NCI-H1436 treated with DMSO at 0.1 percent for 48 hours (cell line): Measurements from ENCODE around the gene PRR22.
A peak's percentile ranks its signal among the peaks of the same experiment; 100 is the strongest.
"Not testable (repeated sequence)": the region's sequence is repeated elsewhere in the genome, so short reads cannot be mapped to it uniquely, and the experiment has no call there.

Experiments
- DNase-seq: peaks from one replicate; lab custom pipeline; 2025; lab: John Stamatoyannopoulos, UW

The PRR22 gene

DNA sequence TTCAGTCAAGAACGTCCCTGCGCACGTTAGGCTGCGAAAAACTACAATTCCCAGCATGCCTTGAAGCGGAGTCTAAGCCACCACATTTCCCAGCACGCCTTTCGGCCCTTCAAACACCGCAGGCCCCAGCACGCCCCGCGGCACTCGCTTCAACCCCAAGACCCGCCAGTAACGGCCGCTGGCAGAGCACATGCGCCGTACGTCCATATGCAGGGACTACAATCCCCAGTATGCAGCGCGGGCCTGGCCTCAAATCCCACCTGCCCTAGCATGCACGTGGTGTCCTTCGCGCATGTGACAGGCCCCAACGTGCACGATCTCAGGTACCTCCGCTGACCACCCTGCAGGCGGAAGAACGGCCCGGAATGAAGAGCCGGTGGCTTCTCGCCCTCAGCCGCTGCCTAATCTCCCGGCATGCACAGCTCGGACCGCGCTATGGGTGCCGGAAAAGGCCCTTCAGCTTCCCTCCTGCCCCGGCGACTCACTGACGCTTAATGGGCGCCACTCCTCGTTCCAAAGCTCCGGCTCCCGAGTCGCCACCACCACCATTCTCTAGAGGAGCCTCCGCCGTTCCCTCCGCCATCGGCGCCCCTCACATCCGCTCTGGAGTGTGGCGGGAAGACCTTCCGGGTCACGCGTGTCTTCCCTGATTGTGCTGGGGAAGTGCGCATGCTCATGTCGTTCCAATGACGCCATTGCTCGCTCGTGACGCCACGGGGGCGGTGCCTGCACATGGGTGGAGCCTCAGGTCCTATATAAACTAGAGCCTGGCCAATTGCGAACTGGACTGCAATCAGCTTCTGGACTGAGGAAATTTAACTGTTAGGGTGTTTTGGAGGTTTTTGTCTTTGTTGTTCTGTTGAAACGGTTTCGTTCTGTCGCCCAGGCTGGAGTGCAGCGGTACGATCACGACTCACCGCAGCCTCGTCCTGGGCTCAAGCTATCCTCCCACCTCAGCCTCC, 6.3 kb upstream of the PRR22 start, which contains the start of gene DUS3L:
TSS of gene DUS3L (minus strand) at position 605 of the 962 bp plus-strand sequence. CDS start at position 583, 22 bp downstream.
- DNase-seq: peak; percentile 77

DNA sequence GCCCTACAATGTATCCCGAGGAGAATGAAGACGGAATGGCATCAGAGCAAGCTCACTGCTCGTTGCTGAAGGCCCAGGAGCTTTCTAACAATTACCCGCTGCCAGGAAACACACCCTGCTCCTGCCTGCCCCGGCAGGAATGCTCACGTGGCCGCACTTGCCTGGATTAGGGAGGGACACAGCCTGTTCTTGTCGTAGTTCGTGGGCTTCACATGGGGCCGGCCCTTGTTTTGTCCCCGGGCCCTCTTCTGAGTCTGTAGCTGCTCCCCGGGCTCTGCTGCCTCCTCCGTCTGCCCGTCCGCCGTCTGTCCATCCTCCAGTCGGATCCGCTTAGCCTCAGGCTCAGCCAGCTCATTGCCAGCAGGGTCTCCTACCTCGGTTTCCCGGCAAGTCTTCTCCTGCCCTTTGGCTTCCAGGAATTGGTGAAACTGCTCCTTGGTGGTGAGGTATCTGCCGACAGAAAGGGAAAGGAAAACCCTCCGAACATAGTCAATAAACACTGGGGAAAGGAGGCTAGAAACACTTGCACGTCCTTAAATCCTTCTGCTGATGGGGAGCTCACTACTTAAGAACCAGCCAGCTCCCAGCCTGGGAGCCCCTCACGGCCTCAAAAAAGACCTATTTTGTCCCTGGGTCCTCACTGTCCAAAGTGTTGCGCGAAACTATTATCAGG, 5.5 kb upstream of the PRR22 start:
- no peak for DNase-seq

DNA sequence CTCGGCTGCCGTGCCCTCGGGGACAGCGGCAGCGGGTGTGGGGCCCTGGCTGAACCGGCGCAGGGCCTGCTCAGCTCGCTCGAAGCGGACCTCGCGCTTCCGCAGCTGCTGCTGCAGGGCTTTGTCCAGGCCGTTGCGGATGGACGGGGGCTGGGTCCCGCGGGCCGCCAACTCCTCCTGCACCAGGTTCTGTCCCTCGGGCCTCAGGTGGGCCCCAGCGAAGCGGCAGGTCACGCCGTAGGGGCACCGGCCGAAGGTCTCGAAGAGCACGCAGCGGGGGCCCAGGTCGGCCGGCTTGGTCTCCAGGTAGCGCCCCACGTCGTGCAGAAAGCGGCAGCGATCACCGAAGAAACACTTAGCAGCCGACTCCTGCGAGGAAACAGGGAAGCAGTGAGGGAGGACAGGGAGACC, 4.8 kb upstream of the PRR22 start:
- DNase-seq: no peak

DNA sequence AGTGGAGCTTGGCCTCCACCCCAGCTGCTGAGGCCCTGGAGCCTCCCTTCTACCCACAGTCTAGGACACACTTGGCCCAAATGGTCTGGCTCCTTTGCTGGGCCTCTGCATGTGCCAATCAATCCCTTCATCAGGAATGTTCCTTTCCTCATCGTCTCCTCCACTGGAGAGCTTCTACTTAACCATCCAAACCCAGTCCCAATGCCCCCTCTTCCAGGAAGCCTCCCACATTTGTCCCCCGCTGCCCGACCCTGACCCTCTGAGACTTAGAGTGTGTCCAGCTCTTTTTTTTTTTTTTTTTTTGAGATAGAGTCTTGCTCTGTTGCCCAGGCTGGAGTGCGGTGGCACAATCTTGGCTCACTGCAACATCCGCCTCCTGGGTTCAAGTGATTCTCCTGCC, 3.9 kb upstream of the PRR22 start:
- no peak for DNase-seq

DNA sequence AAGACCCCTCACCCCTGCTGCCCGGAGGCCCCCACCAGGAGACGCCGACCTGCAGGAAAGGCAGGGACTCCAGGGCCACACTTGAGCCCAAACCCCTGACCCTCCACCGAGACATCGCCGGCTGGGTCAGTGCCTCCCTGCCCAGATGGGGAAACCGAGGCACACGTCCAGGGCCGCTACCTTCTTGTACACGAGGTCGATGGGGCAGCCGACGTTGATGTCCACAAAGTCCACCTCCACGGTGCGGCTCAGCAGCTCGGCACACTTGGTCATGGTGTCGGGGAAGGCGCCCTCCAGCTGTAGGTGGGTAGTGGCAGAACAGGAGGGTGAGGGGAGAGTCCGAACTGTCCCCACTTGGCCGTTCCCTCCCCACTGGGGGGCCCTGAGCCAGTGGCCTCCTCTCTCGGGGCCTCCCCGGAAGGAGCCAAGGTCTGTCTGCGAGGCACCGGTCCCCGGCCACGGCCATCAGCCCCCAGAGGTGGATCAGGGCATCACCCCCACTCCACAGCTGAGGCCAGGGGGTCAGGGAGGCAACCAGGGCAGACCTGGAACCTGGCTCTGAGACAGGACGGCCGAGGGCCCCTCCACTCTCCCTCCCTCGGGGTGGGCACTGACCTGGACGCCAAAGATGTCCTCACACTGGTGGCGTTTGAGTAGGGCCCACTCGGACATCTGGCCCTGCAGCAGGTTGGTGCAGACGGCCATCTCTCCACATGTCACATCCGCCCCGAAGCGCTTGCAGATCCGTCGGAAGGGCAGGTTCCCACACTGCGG, 3.0 kb upstream of the PRR22 start:
- DNase-seq: no peak

DNA sequence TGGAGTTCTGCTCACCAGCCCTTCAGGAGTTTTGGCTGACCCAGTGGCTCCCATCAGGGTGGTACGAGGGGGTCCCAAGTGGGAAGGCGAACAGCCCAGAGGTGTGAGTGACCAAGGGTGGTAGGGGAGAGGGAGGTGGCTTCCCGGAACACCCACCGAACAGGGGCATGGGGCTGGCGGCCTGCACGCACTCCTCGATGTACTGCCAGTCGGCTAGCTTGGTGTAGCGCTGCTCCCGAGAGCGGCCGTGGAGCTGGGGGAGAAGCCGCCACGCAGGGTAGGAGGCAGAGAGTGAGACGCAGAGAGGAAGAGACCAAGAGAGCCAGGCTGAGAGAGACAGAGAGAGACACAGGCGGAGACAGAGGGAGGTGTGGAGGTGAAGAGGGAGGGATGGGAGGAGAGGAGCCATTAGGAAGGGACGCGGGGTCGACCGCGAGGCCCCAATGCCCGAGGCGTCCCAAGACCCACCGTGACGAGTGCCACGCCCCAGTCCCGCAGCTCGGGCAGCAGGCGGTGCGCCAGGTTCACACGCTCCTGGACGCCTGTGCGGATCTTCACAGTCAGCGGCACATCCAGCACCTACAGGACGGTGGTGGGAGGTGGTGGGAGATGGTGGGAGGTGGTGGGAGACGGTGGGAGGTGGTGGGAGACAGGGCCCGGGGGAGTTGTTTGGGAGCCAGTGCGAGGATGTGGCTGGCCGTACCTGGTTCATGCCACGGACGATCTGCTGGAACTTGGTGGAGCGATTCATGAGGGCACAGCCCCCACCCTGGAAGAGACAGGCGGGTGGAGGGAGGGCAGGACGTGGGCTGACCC, 2.3 kb upstream of the PRR22 start:
- DNase-seq: no peak

DNA sequence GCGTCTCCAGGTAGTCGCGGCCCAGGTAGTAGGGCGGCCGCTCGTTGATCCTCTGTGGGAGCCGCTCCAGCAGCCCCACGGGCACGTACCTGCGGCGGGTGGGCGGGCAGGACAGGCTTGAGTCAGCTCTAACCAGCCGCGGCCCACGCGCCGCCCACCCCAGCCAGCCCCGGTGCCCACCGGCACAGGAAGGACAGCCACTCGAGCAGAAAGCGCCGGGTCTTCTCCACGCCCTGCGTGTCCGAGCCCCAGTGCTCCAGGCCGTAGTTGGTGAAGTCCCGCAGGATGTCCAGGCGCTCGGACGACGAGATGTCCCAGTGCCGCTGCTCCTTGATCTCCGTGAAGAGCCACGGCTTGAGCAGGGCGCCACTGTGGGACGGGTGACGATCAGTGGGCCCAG, 877 bp upstream of the PRR22 start:
- no peak for DNase-seq

DNA sequence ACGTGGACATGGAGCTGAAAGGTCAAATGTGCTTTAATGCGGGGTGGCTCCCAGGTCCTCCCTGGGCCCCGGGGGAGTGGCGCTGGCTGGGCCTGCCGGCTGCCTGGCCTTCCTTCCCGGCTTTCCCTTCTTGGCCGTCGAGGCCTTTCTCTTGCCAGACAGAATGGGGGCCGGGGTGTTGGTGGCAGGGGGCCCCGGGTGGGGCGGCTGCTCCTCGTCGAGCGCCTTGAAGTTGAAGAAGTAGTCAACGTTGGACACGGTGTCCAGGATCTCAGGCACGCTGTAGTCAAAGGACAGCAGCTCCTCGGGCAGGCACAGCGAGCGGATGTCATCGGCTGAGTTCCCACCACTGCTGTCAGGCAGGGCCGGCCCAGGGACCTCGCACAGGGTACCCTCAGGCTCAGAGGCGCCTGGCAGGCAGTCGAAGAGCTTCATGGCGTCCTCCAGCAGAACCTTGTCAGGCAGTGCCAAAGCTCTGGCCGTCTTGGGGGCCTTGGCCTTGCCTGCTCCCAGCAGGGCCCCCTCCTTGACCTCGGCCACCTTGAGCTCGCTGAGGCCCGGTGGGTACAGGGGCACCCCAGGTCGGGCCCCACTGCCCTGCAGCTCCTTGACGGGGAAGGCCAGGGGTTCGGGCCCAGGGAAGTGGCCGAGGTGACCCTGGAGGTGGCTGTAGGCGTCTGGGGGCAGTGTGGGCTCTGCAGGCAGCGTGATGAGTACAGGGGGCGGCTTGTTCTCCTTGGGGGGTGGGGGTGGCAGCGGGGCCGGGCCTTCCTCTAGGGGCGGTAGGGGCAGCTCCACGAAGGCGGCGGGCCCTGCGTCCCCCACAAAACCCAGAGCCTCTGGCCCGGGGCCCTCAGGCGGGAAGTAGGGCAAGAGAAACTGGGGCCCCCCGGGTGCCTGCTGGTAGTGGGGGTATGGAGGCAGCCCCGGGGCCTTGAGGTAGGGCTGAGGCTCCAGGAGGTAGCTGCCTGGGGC, 1.3 kb downstream of the PRR22 start:
- DNase-seq: no peak

DNA sequence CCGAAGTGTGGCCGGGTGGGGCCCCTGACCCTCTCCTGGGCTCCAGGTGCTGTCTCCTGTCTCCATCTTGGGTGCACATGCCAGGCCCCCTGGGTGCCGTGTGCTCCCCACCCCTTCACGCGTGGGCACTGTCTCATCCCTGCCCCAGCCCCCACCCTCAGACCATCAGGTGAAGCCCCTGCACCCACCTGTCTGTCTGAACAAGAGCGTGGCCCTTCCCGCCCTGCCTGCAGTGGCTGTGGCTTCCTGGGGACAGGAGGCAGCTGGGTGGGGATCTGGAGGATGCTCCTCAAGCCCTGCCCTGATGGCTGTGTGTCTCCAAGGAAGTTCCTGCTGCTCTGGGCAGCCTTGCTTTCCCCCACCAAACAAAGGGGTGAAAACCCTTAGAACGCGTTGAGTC, 2.2 kb downstream of the PRR22 start:
- no peak for DNase-seq

DNA sequence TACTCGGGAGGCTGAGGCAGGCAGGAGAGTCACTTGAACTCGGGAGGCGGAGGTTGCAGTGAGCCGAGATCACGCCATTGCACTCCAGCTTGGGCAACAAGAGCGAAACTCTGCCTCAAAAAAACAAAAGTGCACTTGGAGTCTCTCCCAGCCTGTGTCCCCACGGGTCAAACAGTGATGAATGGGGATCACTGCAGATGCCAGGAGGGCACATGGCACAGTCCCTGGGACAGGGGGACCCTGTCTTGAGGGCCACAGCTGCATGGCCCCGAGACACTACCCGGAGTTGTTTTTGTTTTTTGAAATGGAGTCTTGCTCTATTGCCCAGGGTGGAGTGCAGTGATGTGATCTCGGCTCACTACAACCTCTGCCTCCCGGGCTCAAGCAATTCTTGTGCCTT, 3.6 kb downstream of the PRR22 start:
- not testable (repeated sequence) for DNase-seq

DNA sequence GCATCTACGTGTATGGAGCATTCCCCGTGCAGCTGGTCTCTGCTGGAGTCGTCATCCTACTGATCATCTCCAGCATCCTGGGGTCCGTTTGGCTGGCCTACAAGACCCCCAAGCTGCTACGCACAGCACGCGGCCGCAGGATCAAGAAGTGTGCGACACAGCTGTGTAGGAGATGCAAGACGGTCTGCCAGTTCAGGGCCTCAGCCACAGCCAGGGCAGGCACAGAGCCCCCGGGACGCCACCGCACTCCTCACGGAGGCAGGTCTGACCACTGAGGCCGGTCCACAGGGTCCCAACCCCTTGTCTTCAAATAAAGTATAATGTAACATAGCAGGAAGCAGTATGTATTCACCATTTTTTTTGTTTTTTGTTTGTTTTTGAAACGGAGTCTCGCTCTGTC, 6.1 kb downstream of the PRR22 start:
- no peak for DNase-seq

DNA sequence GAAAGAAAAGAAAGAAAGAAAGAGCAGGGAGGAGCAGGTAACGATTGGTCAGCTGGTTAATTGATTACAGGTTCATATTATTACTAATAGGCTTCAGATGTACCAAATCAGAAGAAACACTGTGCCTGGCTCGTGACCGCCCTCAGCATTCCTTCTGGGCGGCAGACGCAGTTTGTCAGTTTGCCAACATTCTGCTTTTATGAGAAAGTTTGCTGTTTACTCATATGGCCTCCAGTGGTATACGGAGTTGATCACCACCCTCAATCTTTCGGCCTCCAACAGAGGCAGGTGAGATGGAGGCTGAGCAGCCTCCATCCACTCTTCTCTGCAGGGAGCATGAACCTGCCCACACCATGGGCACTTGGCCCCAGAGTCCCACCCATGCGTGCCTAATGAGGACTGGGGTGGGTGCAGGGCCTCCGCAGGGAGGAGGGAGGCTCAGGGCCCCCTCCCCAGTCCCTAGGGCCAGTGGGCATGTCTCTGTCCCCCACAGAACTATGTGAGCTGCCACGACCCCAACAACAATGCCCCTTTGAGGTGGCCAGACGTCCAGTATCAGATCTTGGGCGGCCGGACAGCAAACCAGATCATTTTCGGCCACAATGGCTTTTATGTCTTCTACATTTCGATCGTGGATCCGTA, 8.8 kb downstream of the PRR22 start:
- DNase-seq: no peak

DNA sequence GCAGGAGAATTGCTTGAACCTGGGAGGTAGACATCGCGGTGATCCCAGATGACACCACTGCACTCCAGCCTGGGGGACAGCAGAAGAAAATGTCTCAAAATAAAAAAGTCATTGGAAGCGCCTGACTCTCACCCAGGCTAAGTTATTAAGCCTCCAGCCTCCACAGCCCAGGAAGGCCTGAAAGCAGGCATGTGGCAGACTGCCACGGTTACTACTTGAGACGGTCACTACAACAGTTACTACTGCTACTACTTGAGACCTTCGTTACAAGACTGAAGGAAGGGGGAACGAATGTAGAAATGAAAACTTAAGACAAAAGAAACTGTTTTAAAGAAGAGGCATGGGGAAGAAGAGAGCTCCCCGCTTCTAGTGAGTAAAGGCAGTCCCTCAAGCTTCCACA, 9.6 kb downstream of the PRR22 start:
- DNase-seq: no peak

DNA sequence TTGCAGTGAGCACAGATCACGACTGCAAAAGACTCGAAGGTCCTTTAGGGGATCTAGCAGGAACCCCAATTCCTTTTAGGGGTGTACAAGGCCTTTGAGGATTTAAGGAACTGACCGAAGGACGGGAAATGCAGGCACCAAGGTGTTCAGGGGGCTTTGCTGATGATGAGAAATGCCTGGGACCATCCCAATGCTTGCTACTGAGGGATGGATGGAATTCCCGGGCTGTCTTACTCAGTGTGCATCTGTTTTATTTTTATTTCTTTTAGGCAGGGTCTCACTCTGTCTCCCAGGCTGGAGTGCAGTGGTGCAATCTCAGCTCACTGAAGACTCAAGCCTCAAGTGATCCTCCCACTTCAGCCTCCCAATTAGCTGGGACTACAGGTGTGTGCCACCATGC, 11.3 kb downstream of the PRR22 start:
- no peak for DNase-seq

DNA sequence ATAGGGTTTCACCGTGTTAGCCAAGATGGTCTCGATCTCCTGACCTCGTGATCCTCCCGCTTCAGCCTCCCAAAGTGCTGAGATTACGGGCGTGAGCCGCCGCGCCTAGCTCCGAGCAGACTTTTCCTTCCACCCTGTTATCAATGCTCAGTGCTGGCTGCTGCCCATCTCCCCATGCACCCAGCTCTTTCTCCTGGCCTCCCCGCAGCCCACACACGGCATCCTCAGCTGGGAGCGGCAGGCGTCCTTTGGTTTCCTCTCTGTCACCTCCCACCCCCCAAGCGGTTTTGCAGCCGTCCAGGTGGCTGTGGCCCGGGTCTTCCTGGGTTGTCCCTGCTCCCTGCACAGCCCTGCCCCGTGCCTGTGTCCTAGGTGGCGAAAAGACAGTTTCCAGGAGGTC, 12.1 kb downstream of the PRR22 start:
- DNase-seq: no peak

DNA sequence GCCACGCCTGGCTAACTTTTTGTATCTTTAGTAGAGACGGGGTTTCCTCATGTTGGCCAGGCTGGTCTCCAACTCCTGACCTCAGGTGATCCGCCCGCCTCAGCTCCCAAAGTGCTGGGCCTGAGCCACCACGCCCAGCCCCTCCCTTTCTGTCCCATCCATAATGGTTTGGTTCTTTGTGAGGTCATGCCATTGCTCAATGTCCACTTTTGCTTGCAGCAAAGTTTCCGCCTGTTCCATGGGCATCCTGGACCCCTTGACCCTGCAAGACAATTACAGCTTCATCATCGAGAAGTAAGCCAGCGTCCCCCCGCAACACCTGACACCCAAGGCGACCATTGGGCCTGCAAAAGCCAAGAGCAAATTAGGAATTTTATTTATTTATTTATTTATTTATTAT, 16.6 kb downstream of the PRR22 start:
- no peak for DNase-seq

DNA sequence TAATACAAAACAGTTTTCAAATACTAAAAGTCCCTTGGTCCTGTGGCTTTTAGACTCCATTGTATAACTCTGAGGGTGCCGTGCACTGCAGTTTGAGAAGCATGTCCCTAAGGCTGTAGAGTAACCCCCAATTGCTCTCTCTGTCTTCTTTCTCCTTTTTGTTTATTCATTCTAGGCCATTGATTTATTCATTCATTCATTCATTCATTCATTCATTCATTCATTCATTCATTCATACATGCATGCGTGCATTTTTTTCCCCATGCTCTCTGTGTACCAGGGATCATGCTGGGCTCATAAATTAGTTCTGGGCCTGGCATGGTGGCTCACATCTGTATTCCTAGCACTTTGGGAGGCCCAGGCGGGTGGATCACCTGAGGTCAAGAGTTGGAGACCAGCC, 19.3 kb downstream of the PRR22 start:
- DNase-seq: no peak

DNA sequence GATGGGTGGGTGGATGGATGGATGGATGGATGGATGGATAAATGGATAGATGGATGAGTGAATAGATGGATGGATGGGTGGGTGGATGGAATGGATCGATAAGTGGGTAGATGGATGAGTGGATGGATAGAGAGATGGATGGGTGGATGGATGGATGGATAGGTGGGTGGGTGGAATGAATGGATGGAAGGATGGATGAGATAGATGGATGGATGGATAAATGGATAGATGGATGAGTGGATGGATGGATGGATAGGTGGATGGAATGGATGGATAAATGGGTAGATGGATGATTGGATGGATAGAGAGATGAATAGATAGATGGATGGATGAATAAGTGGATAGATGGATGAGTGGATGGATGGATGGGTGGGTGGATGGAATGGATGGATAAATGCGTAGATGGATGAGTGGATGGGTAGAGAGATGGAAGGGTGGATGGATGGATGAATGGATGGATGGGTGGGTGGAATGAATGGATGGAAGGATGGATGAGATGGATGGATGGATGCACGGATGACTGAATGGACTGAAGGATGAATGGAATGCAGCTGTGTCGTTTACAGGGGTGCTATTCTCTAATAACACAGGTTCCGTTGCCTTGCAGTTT, 21.8 kb downstream of the PRR22 start:
- DNase-seq: no peak

DNA sequence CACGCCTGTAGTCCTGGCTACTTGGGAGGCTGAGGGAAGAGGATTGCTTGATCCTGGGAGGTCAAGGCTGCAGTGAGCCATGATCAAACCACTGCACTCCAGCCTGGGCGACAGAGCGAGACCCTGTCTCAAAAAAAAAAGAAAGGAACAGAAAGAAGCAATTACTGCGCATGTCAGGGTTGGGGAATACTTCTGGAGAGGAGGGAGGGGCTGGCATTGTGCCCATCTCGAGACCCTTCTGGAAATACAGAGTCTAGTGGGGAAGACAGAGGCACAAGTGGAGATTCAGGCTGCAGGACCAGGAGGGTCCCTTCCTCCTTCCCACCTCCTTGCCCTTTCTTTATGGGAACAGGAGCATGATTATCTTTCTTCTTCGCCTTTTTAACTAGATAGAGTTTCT, 30.8 kb downstream of the PRR22 start:
- DNase-seq: no peak

DNA sequence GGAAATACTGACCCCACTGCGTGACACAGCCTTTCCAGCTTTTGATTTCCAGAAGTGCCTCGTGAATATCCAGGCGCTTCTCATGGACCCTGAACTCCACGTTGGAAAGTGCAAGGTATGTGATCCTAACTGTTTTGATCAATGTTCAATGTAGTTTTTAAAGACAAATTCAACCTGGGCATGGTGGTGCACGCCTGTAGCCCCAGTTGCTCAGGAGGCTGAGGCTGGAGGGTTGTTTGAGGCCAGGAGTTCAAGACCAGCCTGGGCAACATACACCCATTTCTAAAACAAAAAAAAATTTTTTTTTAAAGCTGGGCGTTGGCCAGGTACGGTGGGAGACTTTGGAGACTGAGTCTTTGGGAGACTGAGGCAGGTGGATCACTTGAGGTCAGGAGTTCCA, 32.8 kb downstream of the PRR22 start:
- no peak for DNase-seq
